AG20443 (cell line): ENCODE data around the gene TMEM184A.

ENCODE experiments used
- DNase-seq: peaks from one replicate; pipeline ENCODE4 v3.0.0; 2012; ENCODE audit warnings: low spot score, mixed read lengths

The TMEM184A gene

GRCh38 chr7:1567049-1567771 lies 11.2 kb upstream of the TMEM184A start:
- DNase-seq, result peak; percentile 84

GRCh38 chr7:1566687-1567048 lies 10.7 kb upstream of the TMEM184A start:
- no peak for DNase-seq

GRCh38 chr7:1564603-1565022 lies 8.6 kb upstream of the TMEM184A start:
- peak; percentile 72 for DNase-seq

GRCh38 chr7:1563981-1564602 lies 8.1 kb upstream of the TMEM184A start:
- DNase-seq, result no peak

- peak; percentile 56 for DNase-seq
Measured at GRCh38 chr7:1562597-1563051, 6.6 kb upstream of the TMEM184A start.

- DNase-seq, result no peak
Measured at GRCh38 chr7:1562116-1562515, 6.1 kb upstream of the TMEM184A start.

- DNase-seq, result no peak
Measured at GRCh38 chr7:1561036-1561940, 5.3 kb upstream of the TMEM184A start.

GRCh38 chr7:1560620-1561031 lies 4.6 kb upstream of the TMEM184A start:
- no peak for DNase-seq

- DNase-seq, result no peak
Measured at GRCh38 chr7:1559626-1560590, 3.9 kb upstream of the TMEM184A start.

GRCh38 chr7:1558841-1559625 lies 3.0 kb upstream of the TMEM184A start:
- DNase-seq, result no peak

GRCh38 chr7:1558181-1558811 lies 2.3 kb upstream of the TMEM184A start:
- no peak for DNase-seq

- DNase-seq, result no peak
Measured at GRCh38 chr7:1557771-1558170, 1.8 kb upstream of the TMEM184A start.

- no peak for DNase-seq
Measured at GRCh38 chr7:1557006-1557405, 1.0 kb upstream of the TMEM184A start.

GRCh38 chr7:1555046-1555812 lies 776 bp downstream of the TMEM184A start:
- peak; percentile 88 for DNase-seq

GRCh38 chr7:1554333-1555045 lies 1.5 kb downstream of the TMEM184A start:
- DNase-seq, result no peak

GRCh38 chr7:1553512-1554210 lies 2.3 kb downstream of the TMEM184A start:
- DNase-seq, result no peak

GRCh38 chr7:1552200-1552599 lies 3.8 kb downstream of the TMEM184A start:
- no peak for DNase-seq

GRCh38 chr7:1550846-1551155 lies 5.2 kb downstream of the TMEM184A start:
- DNase-seq, result no peak
